Body of pancreas (tissue), 4 donors: ENCODE results near the gene CMIP.

Source experiments
- POLR2A ChIP-seq, 3 donors: fragments of 450-650 bp; IDR thresholded peaks; one replicate each; pipeline ENCODE4 v1.6.1; 2016; ENCODE audit warnings: antibody characterized with exemption in 3 of 3, mild to moderate bottlenecking in 2 of 3
- TF ChIP-seq, protein P1 (sequence below), 7 experiments: fragments of 450-650 bp in 4 of 7; fragments of 200-600 bp in 3 of 7; sonication (generic) in 3 of 7; IDR thresholded peaks; one replicate each; pipeline ENCODE4 v1.5.1; 2016 to 2019; ENCODE audit warnings: antibody characterized with exemption in 7 of 7

DNA sequence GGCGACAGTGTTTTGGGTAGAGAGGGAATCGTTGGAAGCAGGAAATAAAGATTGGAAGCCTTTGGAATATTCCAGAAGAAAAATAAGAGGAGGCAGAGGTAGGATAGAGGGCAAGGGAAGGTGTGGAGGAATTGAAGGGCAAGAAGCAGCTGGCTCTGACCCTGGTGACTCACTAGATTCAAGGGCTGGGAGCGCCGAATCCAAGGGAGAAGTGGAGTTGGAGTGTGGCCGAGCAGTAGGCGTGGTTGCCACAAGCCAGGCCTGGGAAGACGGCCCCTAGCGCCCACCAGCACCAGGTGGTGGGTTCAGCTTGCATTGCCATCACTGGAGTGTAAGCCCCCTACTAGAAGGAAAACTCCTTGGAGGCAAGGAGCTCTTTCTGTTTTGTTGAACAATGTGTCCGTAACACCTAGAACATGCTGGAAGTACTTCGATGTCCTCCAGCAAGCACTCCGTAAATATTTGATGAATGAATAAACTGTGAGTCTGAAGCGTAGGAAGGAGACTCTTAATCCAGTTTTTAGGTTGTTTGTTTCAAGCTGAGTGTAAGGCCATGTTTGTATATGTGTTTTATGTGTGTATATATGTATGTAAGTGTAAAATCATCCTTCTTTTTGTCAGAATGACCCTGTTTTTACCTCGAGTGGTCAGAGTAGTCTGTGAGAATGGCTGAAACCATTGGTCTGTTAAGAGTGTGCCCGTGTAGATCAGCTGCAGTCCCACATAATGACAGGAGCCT is 139.5 kb downstream of the CMIP start:
- TF ChIP-seq, protein P1, sequence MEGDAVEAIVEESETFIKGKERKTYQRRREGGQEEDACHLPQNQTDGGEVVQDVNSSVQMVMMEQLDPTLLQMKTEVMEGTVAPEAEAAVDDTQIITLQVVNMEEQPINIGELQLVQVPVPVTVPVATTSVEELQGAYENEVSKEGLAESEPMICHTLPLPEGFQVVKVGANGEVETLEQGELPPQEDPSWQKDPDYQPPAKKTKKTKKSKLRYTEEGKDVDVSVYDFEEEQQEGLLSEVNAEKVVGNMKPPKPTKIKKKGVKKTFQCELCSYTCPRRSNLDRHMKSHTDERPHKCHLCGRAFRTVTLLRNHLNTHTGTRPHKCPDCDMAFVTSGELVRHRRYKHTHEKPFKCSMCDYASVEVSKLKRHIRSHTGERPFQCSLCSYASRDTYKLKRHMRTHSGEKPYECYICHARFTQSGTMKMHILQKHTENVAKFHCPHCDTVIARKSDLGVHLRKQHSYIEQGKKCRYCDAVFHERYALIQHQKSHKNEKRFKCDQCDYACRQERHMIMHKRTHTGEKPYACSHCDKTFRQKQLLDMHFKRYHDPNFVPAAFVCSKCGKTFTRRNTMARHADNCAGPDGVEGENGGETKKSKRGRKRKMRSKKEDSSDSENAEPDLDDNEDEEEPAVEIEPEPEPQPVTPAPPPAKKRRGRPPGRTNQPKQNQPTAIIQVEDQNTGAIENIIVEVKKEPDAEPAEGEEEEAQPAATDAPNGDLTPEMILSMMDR (IDR thresholded peaks at IDR 0.05), result no peak
- no peak for TF ChIP-seq POLR2A (IDR thresholded peaks at IDR 0.05)
